ENCODE data around the gene CDH4.
"Not testable (repeated sequence)": the region's sequence is repeated elsewhere in the genome, so short reads cannot be mapped to it uniquely, and the experiment has no call there.

Gene CDH4

DNA sequence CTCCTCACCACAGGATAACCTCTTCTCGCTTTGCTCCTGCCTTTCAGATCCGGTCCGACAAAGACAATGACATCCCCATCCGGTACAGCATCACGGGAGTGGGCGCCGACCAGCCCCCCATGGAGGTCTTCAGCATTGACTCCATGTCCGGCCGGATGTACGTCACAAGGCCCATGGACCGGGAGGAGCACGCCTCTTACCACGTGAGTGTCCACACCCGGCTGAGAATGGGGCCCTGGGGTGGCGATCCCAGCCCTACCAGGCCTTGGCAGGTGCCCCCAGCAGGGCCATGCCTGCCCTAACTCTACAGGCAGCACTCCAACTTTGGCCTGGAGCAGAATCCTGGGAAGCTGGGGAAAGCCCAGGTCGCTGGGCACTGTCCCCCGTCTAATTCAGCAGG is 592.6 kb downstream of the CDH4 start:
- no peak for DNase-seq

- no peak for DNase-seq
Measured at GRCh38 chr20:61845233-61845671, 593.2 kb downstream of the CDH4 start.

- DNase-seq, result no peak
Measured at GRCh38 chr20:61846074-61846473, 594.0 kb downstream of the CDH4 start.

GRCh38 chr20:61846741-61847419 is 594.8 kb downstream of the CDH4 start:
- no peak for DNase-seq

DNA sequence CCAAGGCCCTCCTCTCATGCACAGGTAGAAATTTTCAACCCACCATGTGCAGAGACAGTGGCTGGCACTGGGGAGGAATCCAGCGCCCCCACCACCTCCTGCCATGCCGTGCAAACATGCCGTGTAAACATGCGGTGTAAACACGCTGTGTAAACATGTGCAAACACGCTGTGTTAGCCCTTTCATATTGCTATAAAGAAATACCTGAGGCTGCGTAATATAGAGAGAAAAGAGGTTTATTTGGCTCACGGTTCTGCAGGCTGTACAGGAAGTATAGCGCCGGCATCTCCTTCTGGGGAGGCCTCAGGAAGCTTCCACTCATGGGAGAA is 595.3 kb downstream of the CDH4 start:
- no peak for DNase-seq

DNA sequence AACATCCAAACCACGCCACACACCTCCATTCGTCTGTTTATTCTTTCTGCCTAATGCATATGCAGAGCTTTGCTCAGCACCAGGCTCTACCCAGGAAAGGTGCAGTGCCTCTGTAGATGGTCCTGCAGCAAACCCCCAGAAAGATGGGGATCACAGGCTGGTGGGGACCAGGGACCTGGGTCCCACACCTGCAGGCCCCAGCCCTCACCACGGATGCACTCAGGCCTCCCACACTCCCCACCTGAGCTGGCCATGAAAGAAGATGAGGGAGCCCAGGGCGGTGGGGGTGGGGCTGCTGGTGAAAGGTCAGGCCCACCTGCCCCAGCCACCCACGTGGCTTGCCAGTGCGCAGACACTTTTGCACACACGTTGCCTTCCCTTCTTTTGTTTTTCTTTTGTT is 595.9 kb downstream of the CDH4 start:
- no peak for DNase-seq

GRCh38 chr20:61848851-61849250 is 596.8 kb downstream of the CDH4 start:
- no peak for DNase-seq

DNA sequence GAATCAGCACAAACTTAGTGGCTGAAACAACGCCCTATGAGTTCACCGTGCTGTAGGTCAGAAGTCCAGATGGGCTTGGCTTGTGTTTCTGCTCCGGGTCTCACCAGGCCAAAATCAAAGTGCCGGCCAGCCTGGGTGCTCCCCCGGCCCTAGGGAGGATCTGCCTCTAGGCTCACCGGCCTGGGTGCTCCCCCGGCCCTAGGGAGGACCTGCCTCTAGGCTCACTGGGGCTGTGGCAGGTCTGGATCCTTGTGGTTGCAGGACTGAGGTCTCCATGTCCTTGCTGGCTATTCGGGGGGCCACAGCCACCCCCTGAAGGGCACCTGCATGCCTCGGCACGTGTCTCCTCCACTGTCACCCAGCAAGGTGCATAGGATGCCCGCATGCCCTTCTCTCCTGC is 597.3 kb downstream of the CDH4 start:
- no peak for DNase-seq

- no peak for DNase-seq
Measured at GRCh38 chr20:61849822-61850221, 597.8 kb downstream of the CDH4 start.

DNA sequence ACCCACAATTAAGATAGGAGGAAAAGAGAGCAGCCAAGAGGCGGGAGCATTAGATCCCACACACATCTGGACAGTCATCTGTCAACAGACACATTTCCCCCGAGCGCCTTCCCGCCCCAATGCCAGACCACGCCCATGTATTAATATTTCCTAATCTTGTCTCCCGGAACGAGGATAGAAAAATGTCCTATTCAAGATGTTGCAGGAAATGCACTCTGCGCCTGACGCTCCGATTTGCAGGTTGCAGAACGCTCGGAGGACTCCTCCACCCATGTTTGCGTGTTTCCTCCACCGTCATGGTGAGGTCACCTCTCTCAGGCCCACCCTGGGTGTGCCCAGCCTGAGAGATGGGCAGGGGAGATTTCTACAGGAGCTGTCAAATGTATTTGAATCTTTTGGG is 598.4 kb downstream of the CDH4 start:
- DNase-seq, result no peak

DNA sequence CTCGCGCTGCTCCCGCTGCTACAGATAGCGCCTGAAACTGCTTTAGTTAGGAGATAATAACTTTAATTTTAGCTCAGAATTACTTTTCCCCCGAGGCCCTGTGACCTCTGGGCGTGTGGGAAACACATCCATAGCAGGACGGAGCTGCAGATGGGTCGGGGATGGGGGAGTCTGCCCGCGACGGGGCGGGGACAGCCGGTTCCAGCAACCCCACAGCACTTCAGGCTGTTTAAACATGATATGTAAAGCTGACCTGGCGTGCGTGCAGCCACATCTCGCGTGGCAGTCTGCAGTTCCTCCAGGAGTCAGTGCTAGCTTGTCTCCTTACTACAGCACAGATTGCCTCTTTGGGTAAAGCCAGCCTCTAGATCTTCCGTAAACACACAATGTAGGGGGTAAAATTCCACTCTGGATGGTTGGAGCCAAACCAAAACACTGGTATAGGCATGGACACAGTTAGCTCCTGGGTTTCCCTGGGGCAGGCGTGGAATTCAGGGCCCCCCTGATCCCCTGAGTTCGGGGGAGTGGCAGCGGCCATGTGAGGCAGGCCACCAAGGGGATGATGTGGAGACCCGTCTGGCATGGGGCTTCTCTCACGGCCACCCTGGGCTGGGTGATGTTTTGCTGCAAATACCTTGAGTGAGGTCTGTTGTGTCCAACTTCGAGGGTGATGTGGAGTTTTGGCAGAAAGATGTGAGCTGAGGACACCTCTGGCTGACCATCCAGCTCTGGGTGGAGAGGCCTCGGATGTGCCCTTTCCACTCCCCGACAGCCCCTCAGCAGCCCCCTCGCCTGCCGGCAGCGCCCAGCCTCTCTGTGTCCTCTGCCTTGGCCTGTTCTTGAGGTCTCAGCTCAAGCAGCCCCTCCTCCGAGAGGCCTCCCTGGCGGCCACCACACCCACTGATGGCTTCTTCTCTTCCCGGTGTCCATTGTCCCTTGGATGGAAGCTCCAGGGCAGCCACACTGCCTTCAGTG is 599.2 kb downstream of the CDH4 start:
- no peak for DNase-seq

- DNase-seq, result no peak
Measured at GRCh38 chr20:61852268-61853072, 600.4 kb downstream of the CDH4 start.

DNA sequence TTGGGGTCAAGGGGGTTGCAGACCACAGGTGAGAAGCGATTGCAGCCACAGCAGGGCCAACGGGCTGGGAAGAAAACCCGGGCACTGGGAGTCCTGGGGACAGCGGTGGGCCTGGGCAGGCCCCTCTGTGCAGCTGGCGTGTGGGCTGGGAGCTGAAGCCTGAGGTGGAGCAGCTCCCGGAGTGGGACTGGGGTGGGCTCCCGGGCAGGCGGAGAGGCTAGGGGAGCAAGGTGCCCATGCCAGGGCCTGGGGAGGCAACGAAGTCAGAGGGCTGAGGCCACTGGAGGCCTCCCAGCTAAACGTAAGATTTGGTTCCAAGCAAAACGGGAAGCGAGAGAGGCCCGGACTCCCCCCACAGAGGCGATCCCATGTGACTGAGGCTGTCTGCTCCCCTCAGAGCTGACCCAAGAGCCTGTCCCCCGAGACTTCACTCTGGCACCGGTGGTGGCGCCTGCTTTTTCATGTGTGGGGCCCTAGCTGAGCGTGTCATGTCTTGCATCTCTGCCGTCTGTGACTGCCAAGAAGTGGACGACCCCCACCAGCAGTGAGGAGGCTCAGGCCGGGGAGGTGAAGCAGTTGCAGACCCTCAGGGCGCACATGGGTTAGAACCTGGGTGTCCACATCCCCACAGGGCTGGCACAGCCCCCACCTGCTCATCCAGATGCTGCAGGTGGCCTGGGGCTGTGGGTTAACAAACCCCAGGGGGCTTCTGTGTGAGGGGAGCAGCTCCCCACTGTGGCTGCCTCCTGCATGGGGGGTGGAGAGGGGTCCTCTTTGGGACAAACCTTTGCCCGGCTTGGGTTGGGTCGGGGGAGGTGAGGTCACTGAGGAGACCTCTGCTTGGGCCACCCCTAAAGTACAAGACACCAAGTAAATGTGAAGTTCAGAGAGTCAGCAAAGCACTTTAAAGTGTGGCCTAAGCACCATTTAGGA is 601.3 kb downstream of the CDH4 start:
- no peak for DNase-seq

GRCh38 chr20:61854538-61854937 is 602.5 kb downstream of the CDH4 start:
- not testable (repeated sequence) for DNase-seq

- no peak for DNase-seq
Measured at GRCh38 chr20:61855286-61855685, 603.2 kb downstream of the CDH4 start.

GRCh38 chr20:61856626-61857413 is 604.8 kb downstream of the CDH4 start:
- DNase-seq, result no peak

GRCh38 chr20:61857414-61857775 is 605.3 kb downstream of the CDH4 start:
- DNase-seq, result no peak

DNA sequence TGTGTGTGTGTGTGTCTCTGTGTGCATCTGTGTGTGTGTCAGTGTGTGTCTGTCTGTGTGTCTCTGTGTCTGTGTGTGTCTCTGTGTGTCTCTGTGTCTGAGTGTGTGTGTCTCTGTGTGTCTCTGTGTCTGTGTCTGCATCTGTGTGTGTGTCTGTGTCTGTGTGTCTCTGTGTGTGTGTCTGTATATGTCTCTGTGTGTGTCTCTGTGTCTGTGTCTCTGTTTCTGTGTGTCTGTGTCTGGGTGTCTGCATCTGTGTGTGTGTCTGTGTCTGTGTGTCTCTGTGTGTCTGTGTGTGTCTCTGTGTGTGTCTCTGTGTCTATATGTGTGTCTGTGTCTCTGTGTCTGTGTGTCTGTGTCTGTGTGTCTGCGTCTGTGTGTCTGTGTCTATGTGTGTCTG is 605.8 kb downstream of the CDH4 start:
- no peak for DNase-seq

GRCh38 chr20:61859767-61860166 is 607.7 kb downstream of the CDH4 start:
- no peak for DNase-seq

GRCh38 chr20:61860260-61860987 is 608.4 kb downstream of the CDH4 start:
- DNase-seq, result no peak
